ENCODE data around the gene SLC6A9. TPM values are rescaled to one million over a fixed set of nuclear protein-coding genes. Genes with fewer than 3 reads are reported as not detected.

SLC6A9 gene
- total and polyA plus RNA-seq, 2 of the 8 experiments (the other 6 are each of a cell fraction or from before 2014, with no cell fraction given) = 20.2 to 24.2 TPM

GRCh38 chr1:44071461-44071860 lies 40.2 kb upstream of the SLC6A9 start:
- no peak overlapping the region for H4K8ac ChIP-seq (ENCODE audit: extremely low read depth, insufficient read depth, low read length)
- H4K20me1 ChIP-seq (replicated peaks in 1 of 2; ENCODE audit: control insufficient read depth in 1 of 2, insufficient read depth in 2 of 2, low read length in 2 of 2) = no peaks in the 10 kb centered on the region
- H2AK5ac ChIP-seq (ENCODE audit: low read depth, low read length) = no peak overlapping the region
- H3K23ac ChIP-seq (ENCODE audit: insufficient read length) = no peak overlapping the region
- H3K4me1 ChIP-seq (replicated peaks in 1 of 4; ENCODE audit: control insufficient read depth in 3 of 4, insufficient read depth in 4 of 4, low read length in 3 of 4) = peaks cover 3 to 7% (median 4%) of the 10 kb centered on the region in 4 experiments; a peak in 5 of 7 replicates
- no peak overlapping the region for H3K9ac ChIP-seq (replicated peaks in 1 of 4; ENCODE audit: extremely low read depth in 1 of 4, low read depth in 3 of 4, low read length in 3 of 4)
- H3K27ac ChIP-seq (ENCODE audit: low read depth, low read length) = no peak overlapping the region
- POLR2A ChIA-PET (ENCODE audit: partially characterized antibody) = interaction anchor here (0.7 kb wide), 1 partner anchor 95 kb away, joined by 3 read pairs; no protein-coding TSS in a partner anchor
- H3K23me2 ChIP-seq (ENCODE audit: low read depth, low read length) = no peaks in the 10 kb centered on the region; the same call in 1 of the 2 replicates
- H2BK20ac ChIP-seq (ENCODE audit: low read length) = no peak overlapping the region
- H3K56ac ChIP-seq (replicated peaks; ENCODE audit: insufficient read length, low read depth, low read length) = no peak overlapping the region
- CTCF ChIA-PET (ENCODE audit: partially characterized antibody) = interaction anchor here (1.3 to 3.0 kb wide), 3 partner anchors 21 to 35 kb away, joined by 7 to 9 read pairs (median 9); no protein-coding TSS in a partner anchor
- no peak overlapping the region for H4K91ac ChIP-seq (replicated peaks; ENCODE audit: insufficient read length, low read length)
- DNase-seq (ENCODE audit: low read depth in 1 of 2, low spot score in 2 of 2) = no peak
- H3K79me1 ChIP-seq (ENCODE audit: low read depth, low read length) = no peaks in the 10 kb centered on the region
- TF ChIP-seq SIRT6 (IDR thresholded peaks at IDR 0.05; ENCODE audit: low read length) (no peak), SP1 (IDR thresholded peaks at IDR 0.05; ENCODE audit: low read depth, low read length) (no peak), KDM4A (IDR thresholded peaks at IDR 0.05; ENCODE audit: low read depth, low read length, severe bottlenecking) (no peak), CHD1 (IDR thresholded peaks at IDR 0.05; ENCODE audit: low read depth, low read length) (no peak)
- no peaks in the 10 kb centered on the region for H3K9me3 ChIP-seq (ENCODE audit: insufficient read depth in 2 of 2, low read depth in 1 of 2, low read length in 1 of 2)
- H2BK15ac ChIP-seq (ENCODE audit: low read length) = no peak overlapping the region
- no peak overlapping the region for H2AFZ ChIP-seq (ENCODE audit: low read length)
- H2BK12ac ChIP-seq (ENCODE audit: low read depth, low read length) = no peak overlapping the region
- no peak for FAIRE-seq
- 51% methylated on average over 3 of the region's 3 CpGs; no CpG with 5 or more reads in 1 of the 2 experiments for WGBS, 2 experiments (ENCODE audit: extremely low coverage in 1 of 2, insufficient coverage in 1 of 2, insufficient read length in 1 of 2, insufficient replicate concordance in 2 of 2, low coverage in 1 of 2, low lambda C conversion rate in 2 of 2, missing lambda C conversion rate in 1 of 2)
- no peak overlapping the region for H3K18ac ChIP-seq (ENCODE audit: extremely low read depth, low read length)
- H3K79me2 ChIP-seq (ENCODE audit: control insufficient read depth in 1 of 2, insufficient read depth in 2 of 2, low read length in 2 of 2) = no peaks in the 10 kb centered on the region
- H2BK5ac ChIP-seq (ENCODE audit: low read depth, low read length) = no peak overlapping the region
- H3K14ac ChIP-seq (ENCODE audit: insufficient read length) = no peak overlapping the region
- no peak overlapping the region for H3K4me2 ChIP-seq (ENCODE audit: insufficient read depth in 1 of 2, low read depth in 2 of 2, low read length in 2 of 2)
- no peaks in the 10 kb centered on the region for H3K36me3 ChIP-seq (ENCODE audit: control insufficient read depth in 2 of 4, insufficient read depth in 4 of 4, low read length in 3 of 4)
- H3K27me3 ChIP-seq (replicated peaks in 1 of 4; ENCODE audit: control insufficient read depth in 3 of 4, extremely low read depth in 1 of 4, insufficient read depth in 3 of 4, low read length in 3 of 4) = peaks cover 0 to 4% (median 1%) of the 10 kb centered on the region in 4 experiments; a peak in 1 of 7 replicates
- no peak overlapping the region for H2BK120ac ChIP-seq (replicated peaks; ENCODE audit: low read depth, low read length)
- H3K4ac ChIP-seq (replicated peaks; ENCODE audit: insufficient read length, low read depth, low read length) = no peak overlapping the region
- no peak overlapping the region for H4K5ac ChIP-seq (ENCODE audit: insufficient read length, low read depth, low read length)
- no peak overlapping the region for H3K4me3 ChIP-seq (ENCODE audit: extremely low read depth in 1 of 4, insufficient read depth in 2 of 4, low read depth in 3 of 4, low read length in 4 of 4)

Data from H1 (cell line).